Caco-2 (cell line): ENCODE measurements around the gene CNTNAP5. TPM values are rescaled to one million over a fixed set of nuclear protein-coding genes. Genes with fewer than 3 reads are reported as not detected.

Experiments
- BruUV-seq: library from RNA; stranded (reverse); fragments of 400-500 nt; replicated peaks from 2 replicates; lab custom pipeline; 2021; lab: Mats Ljungman, UMichigan
- CTCF ChIA-PET: fragments of 300-600 bp; sonication (Branson Sonifier 250); formaldehyde crosslinking; loops from one replicate; lab custom pipeline; 2022; ENCODE audit warnings: antibody characterized with exemption; lab: Charles Lee
- POLR2A ChIA-PET: fragments of 300-600 bp; sonication (Branson Sonifier 250); formaldehyde crosslinking; loops from one replicate; lab custom pipeline; 2022; ENCODE audit warnings: antibody characterized with exemption; lab: Charles Lee
- DNase-seq, 2 experiments: peaks; one replicate each; pipeline versions ENCODE4 v3.0.0 to v3.0.0-alpha.2; 2020 to 2022
- H3K27me3 ChIP-seq: replicated peaks from 2 replicates; pipeline ENCODE4 v1.6.0; 2011; ENCODE audit warnings: low read length; ENCODE audit not compliant: control insufficient read depth, insufficient read depth
- H3K36me3 ChIP-seq: 2 replicates; pipeline ENCODE4 v1.5.1; 2011; ENCODE audit warnings: low read length; ENCODE audit not compliant: control insufficient read depth, insufficient read depth
- H3K4me1 ChIP-seq: fragments of 250-450 bp; sonication (Bioruptor Pico); 2 replicates; pipeline ENCODE4 v1.5.1; 2020; ENCODE audit warnings: mild to moderate bottlenecking
- H3K4me3 ChIP-seq: 2 replicates; pipeline ENCODE4 v1.5.1; 2011; ENCODE audit warnings: low read depth, mild to moderate bottlenecking, control low read depth, low read length
- H3K9me3 ChIP-seq: fragments of 250-450 bp; sonication (Bioruptor Pico); 2 replicates; pipeline ENCODE4 v1.5.1; 2020; ENCODE audit warnings: mild to moderate bottlenecking, moderate library complexity
- H3K27ac Mint-ChIP-seq: one replicate; pipeline ENCODE4 v1.8.0; 2022; ENCODE audit warnings: mixed read lengths; ENCODE audit not compliant: unreplicated experiment
- H3K27me3 Mint-ChIP-seq: one replicate; pipeline ENCODE4 v1.8.0; 2022; ENCODE audit warnings: mixed read lengths; ENCODE audit not compliant: insufficient read depth, unreplicated experiment
- H3K36me3 Mint-ChIP-seq: one replicate; pipeline ENCODE4 v1.8.0; 2022; ENCODE audit warnings: mild to moderate bottlenecking, mixed read lengths; ENCODE audit not compliant: insufficient read depth, unreplicated experiment
- H3K4me1 Mint-ChIP-seq: one replicate; pipeline ENCODE4 v1.8.0; 2022; ENCODE audit warnings: low read depth, mixed read lengths; ENCODE audit not compliant: unreplicated experiment
- H3K4me3 Mint-ChIP-seq: one replicate; pipeline ENCODE4 v1.8.0; 2022; ENCODE audit warnings: mild to moderate bottlenecking, moderate library complexity, mixed read lengths; ENCODE audit not compliant: unreplicated experiment
- H3K9me3 Mint-ChIP-seq: one replicate; pipeline ENCODE4 v1.8.0; 2022; ENCODE audit warnings: mixed read lengths; ENCODE audit not compliant: unreplicated experiment
- intact Hi-C: fragments of 100-400 bp; cut with micrococcal nuclease; formaldehyde crosslinking; loops from one replicate; pipeline ENCODE4 v1.10.0; 2022; ENCODE audit not compliant: unreplicated experiment
- total RNA-seq: library from RNA; stranded (reverse); gene quantifications from 2 replicates; pipeline ENCODE4 v1.2.3, GENCODE V29; 2022
- TF ChIP-seq, protein P1 (sequence below), 2 experiments: fragments of 200-600 bp in 1 of 2; IDR thresholded peaks; 1 replicate in 1 of 2; 2 replicates in 1 of 2; pipeline versions ENCODE4 v1.5.1 to v1.8.0; 2011 to 2022; ENCODE audit warnings: antibody characterized with exemption in 1 of 2, control low read depth in 1 of 2, inconsistent platforms in 1 of 2, low read depth in 1 of 2, low read length in 1 of 2, mild to moderate bottlenecking in 1 of 2, moderate library complexity in 1 of 2; ENCODE audit not compliant: insufficient read depth in 1 of 2, severe bottlenecking in 1 of 2, unreplicated experiment in 1 of 2

CNTNAP5 gene
- total RNA-seq, 1 experiment from 2014 or later: 0.14 TPM

- Histone ChIP-seq H3K4me3 (no peak overlapping the region), H3K36me3 (no peaks in the 10 kb centered on the region), H3K9me3 (no peaks in the 10 kb centered on the region), H3K4me1 (no peaks in the 10 kb centered on the region), H3K27me3 (no peaks in the 10 kb centered on the region)
- no peaks in the 10 kb centered on the region for H3K9me3 Mint-ChIP-seq
- ChIA-PET CTCF (no interaction called here), POLR2A (no interaction called here)
- intact Hi-C loops: no loop called here
- TF ChIP-seq, protein P1, sequence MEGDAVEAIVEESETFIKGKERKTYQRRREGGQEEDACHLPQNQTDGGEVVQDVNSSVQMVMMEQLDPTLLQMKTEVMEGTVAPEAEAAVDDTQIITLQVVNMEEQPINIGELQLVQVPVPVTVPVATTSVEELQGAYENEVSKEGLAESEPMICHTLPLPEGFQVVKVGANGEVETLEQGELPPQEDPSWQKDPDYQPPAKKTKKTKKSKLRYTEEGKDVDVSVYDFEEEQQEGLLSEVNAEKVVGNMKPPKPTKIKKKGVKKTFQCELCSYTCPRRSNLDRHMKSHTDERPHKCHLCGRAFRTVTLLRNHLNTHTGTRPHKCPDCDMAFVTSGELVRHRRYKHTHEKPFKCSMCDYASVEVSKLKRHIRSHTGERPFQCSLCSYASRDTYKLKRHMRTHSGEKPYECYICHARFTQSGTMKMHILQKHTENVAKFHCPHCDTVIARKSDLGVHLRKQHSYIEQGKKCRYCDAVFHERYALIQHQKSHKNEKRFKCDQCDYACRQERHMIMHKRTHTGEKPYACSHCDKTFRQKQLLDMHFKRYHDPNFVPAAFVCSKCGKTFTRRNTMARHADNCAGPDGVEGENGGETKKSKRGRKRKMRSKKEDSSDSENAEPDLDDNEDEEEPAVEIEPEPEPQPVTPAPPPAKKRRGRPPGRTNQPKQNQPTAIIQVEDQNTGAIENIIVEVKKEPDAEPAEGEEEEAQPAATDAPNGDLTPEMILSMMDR (IDR thresholded peaks at IDR 0.05; ENCODE audit: insufficient read depth in 1 of 2, low read depth in 1 of 2, low read length in 1 of 2, severe bottlenecking in 1 of 2, unreplicated experiment in 1 of 2): no peak
- DNase-seq: no peak
- no peak overlapping the region for H3K4me3 Mint-ChIP-seq
- no peaks in the 10 kb centered on the region for H3K36me3 Mint-ChIP-seq
- no peak overlapping the region for H3K27ac Mint-ChIP-seq
- no peaks in the 10 kb centered on the region for H3K4me1 Mint-ChIP-seq
- H3K27me3 Mint-ChIP-seq: no peaks in the 10 kb centered on the region
- no TSS peak for BruUV-seq
Observed at GRCh38 chr2:124589971-124590370, 564.9 kb downstream of the CNTNAP5 start.

DNA sequence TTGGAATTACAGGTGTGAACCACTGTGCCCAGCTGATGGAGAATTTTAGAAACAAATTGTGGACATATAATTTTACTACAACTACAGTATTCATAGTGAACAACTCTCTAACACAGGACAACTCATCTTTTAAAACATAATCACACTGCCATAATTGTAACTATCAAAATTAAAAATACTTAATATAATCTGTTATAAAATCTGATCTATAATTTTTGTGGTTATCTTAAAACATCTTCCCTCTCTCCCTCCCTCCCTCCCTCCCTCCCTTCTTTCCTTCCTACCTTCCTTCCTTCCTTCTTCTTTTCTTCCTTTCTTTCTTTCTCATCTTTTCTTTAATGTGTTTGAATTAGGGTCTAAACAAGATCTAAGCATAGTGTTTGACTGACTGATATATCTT lies 577.7 kb downstream of the CNTNAP5 start:
- Histone ChIP-seq H3K4me3 (no peak overlapping the region), H3K4me1 (peaks cover 7% of the 10 kb centered on the region), H3K36me3 (no peaks in the 10 kb centered on the region), H3K27me3 (no peaks in the 10 kb centered on the region), H3K9me3 (no peaks in the 10 kb centered on the region)
- intact Hi-C loops: no loop called here
- Mint-ChIP-seq H3K9me3 (peaks cover 18% of the 10 kb centered on the region), H3K36me3 (no peaks in the 10 kb centered on the region), H3K27me3 (no peaks in the 10 kb centered on the region), H3K27ac (no peak overlapping the region), H3K4me3 (no peak overlapping the region), H3K4me1 (no peaks in the 10 kb centered on the region)
- no peak for DNase-seq
- CTCF ChIA-PET: no interaction called here
- POLR2A ChIA-PET: no interaction called here
- TF ChIP-seq, protein P1 (IDR thresholded peaks at IDR 0.05; ENCODE audit: insufficient read depth in 1 of 2, low read depth in 1 of 2, low read length in 1 of 2, severe bottlenecking in 1 of 2, unreplicated experiment in 1 of 2): no peak
- no TSS peak for BruUV-seq

DNA sequence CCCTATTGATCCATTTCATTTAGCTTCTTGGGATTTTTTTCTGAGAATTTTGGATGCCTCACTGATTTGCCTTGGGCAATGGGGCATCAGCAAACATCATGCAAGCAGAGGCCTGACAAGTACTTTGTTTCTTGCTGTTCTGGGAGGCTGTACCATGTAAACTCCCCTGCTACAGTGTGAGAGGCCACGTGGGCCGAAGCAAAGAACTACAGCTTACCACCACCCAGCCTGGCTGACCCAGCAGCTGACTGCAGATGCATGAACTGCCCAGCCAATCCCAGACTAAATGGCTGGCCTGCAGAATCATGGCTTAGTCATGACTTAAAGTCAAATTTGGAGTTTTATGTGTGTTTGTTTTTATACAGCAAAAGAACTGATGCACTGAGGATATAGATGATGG lies 579.9 kb downstream of the CNTNAP5 start:
- Mint-ChIP-seq H3K27me3 (no peaks in the 10 kb centered on the region), H3K27ac (no peak overlapping the region), H3K36me3 (no peaks in the 10 kb centered on the region), H3K4me1 (no peaks in the 10 kb centered on the region), H3K9me3 (peaks cover 18% of the 10 kb centered on the region), H3K4me3 (no peak overlapping the region)
- no peak for DNase-seq
- POLR2A ChIA-PET: no interaction called here
- Histone ChIP-seq H3K27me3 (no peaks in the 10 kb centered on the region), H3K36me3 (no peaks in the 10 kb centered on the region), H3K4me1 (peaks cover 10% of the 10 kb centered on the region), H3K4me3 (no peak overlapping the region), H3K9me3 (no peaks in the 10 kb centered on the region)
- TF ChIP-seq, protein P1 (IDR thresholded peaks at IDR 0.05; ENCODE audit: insufficient read depth in 1 of 2, low read depth in 1 of 2, low read length in 1 of 2, severe bottlenecking in 1 of 2, unreplicated experiment in 1 of 2): no peak
- intact Hi-C loops: no loop called here
- CTCF ChIA-PET: no interaction called here
- BruUV-seq: no TSS peak
